GM12864 (cell line): ENCODE data around the gene MMP25.

Experiments used
- DNase-seq: peaks from one replicate; pipeline ENCODE4 v3.0.0-alpha.2; 2011; ENCODE audit warnings: low read depth
- H3K4me3 ChIP-seq: 2 replicates; pipeline ENCODE4 v1.5.1; 2011; ENCODE audit warnings: mild to moderate bottlenecking, low read depth, low read length, control low read depth
- CTCF ChIP-seq: IDR thresholded peaks from 2 replicates; pipeline ENCODE4 v1.5.1; 2011; ENCODE audit warnings: low read depth, mild to moderate bottlenecking, moderate library complexity, low read length, control low read depth, inconsistent platforms; ENCODE audit errors: missing control alignments

Gene MMP25

GRCh38 chr16:3004781-3005284 lies 41.5 kb upstream of the MMP25 start:
- H3K4me3 ChIP-seq = no peak overlapping the region
- DNase-seq = no peak
- no peak for TF ChIP-seq CTCF

- no peak overlapping the region for H3K4me3 ChIP-seq
These were observed 39.1 kb upstream of the MMP25 start for GRCh38 chr16:3007059-3007956.

GRCh38 chr16:3007957-3008689 lies 38.2 kb upstream of the MMP25 start:
- no peak for DNase-seq
- no peak for TF ChIP-seq CTCF
- no peak overlapping the region for H3K4me3 ChIP-seq

More at GRCh38 chr16:3007059-3007956, 39.1 kb upstream of the MMP25 start:
- no peak for DNase-seq
- no peak for TF ChIP-seq CTCF

- no peak overlapping the region for H3K4me3 ChIP-seq
- DNase-seq = no peak
- no peak for TF ChIP-seq CTCF
These were observed 37.7 kb upstream of the MMP25 start for GRCh38 chr16:3008690-3009037.

GRCh38 chr16:3009568-3010390 lies 36.6 kb upstream of the MMP25 start:
- no peak for DNase-seq
- TF ChIP-seq CTCF = no peak
- H3K4me3 ChIP-seq = no peak overlapping the region

- DNase-seq = no peak
- TF ChIP-seq CTCF = no peak
- no peak overlapping the region for H3K4me3 ChIP-seq
These were observed 35.9 kb upstream of the MMP25 start for GRCh38 chr16:3010510-3010909.
